H1 (cell line): ENCODE data around the gene MRPL17. TPM values are rescaled to one million over a fixed set of nuclear protein-coding genes. Genes with fewer than 3 reads are reported as not detected.

ENCODE experiments used
- BRCA1 ChIP-seq: IDR thresholded peaks from 2 replicates; pipeline ENCODE4 v1.6.1; 2012; ENCODE audit warnings: low read depth, low read length, improper control_type of control experiment
- CEBPB ChIP-seq: IDR thresholded peaks from 2 replicates; pipeline ENCODE4 v1.6.1; 2012; ENCODE audit warnings: low read depth, low read length
- EZH2 ChIP-seq: fragments of 200-600 bp; sonication (generic); IDR thresholded peaks from 2 replicates; pipeline ENCODE4 v1.7.1; 2012; ENCODE audit warnings: low read depth, mild to moderate bottlenecking, moderate library complexity, low read length, inconsistent platforms; ENCODE audit not compliant: severe bottlenecking
- HDAC2 ChIP-seq, 2 experiments: fragments of 300-600 bp in 1 of 2; sonication (generic) in 1 of 2; IDR thresholded peaks; 2 replicates each; pipeline ENCODE4 v1.6.1; 2011 to 2012; ENCODE audit warnings: low read depth in 2 of 2, low read length in 2 of 2, mild to moderate bottlenecking in 2 of 2, moderate library complexity in 2 of 2, borderline replicate concordance in 1 of 2, inconsistent platforms in 1 of 2
- KDM5A ChIP-seq: fragments of 200-600 bp; IDR thresholded peaks from 2 replicates; pipeline ENCODE4 v1.7.1; 2012; ENCODE audit warnings: mild to moderate bottlenecking, low read length, inconsistent platforms, mixed read lengths
- POU5F1 ChIP-seq: IDR thresholded peaks from 2 replicates; pipeline ENCODE4 v1.6.1; 2011; ENCODE audit warnings: low read depth, mild to moderate bottlenecking, low read length, moderate library complexity
- polyA plus RNA-seq, 7 experiments: library from polyadenylated mRNA; depleted of rRNA in 3 of 7; stranded (reverse) in 5 of 7; unstranded in 2 of 7; fragments of >200 nt in 5 of 7; fragments of 200-250 nt in 2 of 7; gene quantifications; 1 replicate in 5 of 7; 2 replicates in 1 of 7; 4 replicates in 1 of 7; pipeline versions ENCODE4 v1.2.1 to v1.2.3, GENCODE V29; 2011 to 2013; ENCODE audit warnings: missing spikeins in 2 of 7, mixed read lengths in 2 of 7
- total RNA-seq: library from RNA; stranded (reverse); fragmentation: NEBNext Ultra II Directional; extraction: Animal tissue kit (Norgen Biotek cat#: 25700); gene quantifications from 2 replicates; pipeline ENCODE4 v1.2.1, GENCODE V29; 2021
- TF ChIP-seq, protein P1 (sequence below), 3 experiments: IDR thresholded peaks; 1 replicate in 2 of 3; 2 replicates in 1 of 3; pipeline versions ENCODE4 v1.5.1 to v1.6.1; 2011; ENCODE audit warnings: low read length in 3 of 3, mild to moderate bottlenecking in 3 of 3, inconsistent platforms in 2 of 3, low read depth in 1 of 3, moderate library complexity in 1 of 3; ENCODE audit not compliant: insufficient read depth in 1 of 3; ENCODE audit errors: control extremely low read depth in 1 of 3
- TF ChIP-seq, protein P2 (sequence below): IDR thresholded peaks from 2 replicates; pipeline ENCODE4 v1.6.1; 2011; ENCODE audit warnings: low read length, improper control_type of control experiment

Gene MRPL17
- total and polyA plus RNA-seq, 2 of the 8 experiments (the other 6 are each of a cell fraction or from before 2014, with no cell fraction given): 55.7 to 70.5 TPM

DNA sequence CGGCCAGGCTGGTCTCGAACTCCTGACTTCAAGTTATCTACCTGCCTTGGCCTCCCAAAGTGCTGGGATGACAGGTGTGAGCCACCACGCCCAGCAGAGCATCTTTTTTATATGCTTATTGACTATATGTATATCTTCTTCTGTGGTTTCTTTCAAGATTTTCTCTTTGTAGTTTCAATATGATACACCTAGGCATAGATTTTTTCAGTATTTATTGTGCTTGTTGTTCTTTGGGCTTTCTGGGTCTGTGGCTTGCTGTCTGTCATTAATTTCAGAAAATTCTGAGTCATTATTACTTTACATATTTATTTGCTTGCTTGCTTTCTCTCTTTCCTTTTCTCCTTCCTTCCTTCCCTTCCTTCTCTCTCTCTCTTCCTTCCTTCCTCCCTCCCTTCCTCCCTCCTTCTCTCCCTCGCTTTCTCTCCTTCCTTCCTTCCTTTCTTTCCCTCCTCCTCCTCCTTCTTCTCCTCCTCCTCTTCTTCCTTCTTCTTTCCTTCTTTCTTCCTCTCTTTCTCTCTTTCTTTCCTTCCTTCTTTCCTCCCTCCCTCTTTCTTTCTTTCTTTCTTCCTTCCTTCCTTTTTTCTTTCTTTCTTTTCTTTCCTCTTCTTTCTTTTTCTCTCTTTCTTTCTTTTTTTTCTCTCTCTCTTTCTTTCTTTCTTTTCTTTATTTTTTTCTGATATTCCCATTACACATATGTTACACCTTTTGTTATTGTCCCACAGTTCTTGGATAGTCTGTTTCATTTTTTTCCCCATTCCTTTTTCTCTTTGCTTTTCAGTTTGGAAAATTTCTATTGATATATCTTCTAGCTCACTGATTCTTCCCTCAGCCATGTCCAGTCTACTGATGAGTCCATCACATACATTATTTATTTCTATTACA, 16.6 kb downstream of the MRPL17 start (continued):
- TF ChIP-seq, protein P1, sequence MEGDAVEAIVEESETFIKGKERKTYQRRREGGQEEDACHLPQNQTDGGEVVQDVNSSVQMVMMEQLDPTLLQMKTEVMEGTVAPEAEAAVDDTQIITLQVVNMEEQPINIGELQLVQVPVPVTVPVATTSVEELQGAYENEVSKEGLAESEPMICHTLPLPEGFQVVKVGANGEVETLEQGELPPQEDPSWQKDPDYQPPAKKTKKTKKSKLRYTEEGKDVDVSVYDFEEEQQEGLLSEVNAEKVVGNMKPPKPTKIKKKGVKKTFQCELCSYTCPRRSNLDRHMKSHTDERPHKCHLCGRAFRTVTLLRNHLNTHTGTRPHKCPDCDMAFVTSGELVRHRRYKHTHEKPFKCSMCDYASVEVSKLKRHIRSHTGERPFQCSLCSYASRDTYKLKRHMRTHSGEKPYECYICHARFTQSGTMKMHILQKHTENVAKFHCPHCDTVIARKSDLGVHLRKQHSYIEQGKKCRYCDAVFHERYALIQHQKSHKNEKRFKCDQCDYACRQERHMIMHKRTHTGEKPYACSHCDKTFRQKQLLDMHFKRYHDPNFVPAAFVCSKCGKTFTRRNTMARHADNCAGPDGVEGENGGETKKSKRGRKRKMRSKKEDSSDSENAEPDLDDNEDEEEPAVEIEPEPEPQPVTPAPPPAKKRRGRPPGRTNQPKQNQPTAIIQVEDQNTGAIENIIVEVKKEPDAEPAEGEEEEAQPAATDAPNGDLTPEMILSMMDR (IDR thresholded peaks at IDR 0.05; ENCODE audit: control extremely low read depth in 1 of 3, insufficient read depth in 1 of 3, low read depth in 1 of 3, low read length in 3 of 3): no peak
- TF ChIP-seq HDAC2 (IDR thresholded peaks at IDR 0.05; ENCODE audit: borderline replicate concordance in 1 of 2, low read depth in 2 of 2, low read length in 2 of 2) (no peak), CEBPB (no peak), EZH2 (no peak), POU5F1 (no peak), BRCA1 (no peak), KDM5A (no peak)
- TF ChIP-seq, protein P2, sequence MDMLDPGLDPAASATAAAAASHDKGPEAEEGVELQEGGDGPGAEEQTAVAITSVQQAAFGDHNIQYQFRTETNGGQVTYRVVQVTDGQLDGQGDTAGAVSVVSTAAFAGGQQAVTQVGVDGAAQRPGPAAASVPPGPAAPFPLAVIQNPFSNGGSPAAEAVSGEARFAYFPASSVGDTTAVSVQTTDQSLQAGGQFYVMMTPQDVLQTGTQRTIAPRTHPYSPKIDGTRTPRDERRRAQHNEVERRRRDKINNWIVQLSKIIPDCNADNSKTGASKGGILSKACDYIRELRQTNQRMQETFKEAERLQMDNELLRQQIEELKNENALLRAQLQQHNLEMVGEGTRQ: no peak
